ENCODE results near the gene CCDC149.

DNA sequence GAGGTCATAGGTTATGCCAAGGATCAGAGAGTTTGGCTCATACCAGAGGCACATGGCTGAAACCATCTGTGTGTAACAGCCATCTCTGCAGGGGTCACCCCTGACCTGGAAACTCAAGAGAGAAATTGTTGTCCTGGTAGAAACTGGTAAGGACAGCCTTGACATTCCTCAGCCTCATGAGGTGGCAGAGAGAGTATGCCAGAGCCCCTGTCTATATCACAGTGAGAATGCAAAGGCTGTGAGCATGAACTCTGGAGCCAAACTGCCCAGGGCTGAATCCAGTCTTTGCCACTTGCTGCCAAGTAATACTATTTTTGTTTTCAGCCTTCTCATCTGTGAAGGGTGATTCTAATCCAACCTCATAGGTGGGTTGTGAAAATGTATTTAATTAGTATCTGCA, 37.1 kb upstream of the CCDC149 start:
- no peak for TF ChIP-seq EZH2 (IDR thresholded peaks at IDR 0.05)
- no peak for TF ChIP-seq POLR2AphosphoS5 (IDR thresholded peaks at IDR 0.05; ENCODE audit: borderline replicate concordance, low read depth, low read length)

Data from SK-N-MC (cell line).